HG02642 (cell line): ENCODE measurements around the gene IGFBPL1.
"Not testable (repeated sequence)": the region's sequence is repeated elsewhere in the genome, so short reads cannot be mapped to it uniquely, and the experiment has no call there.

ENCODE experiments used
- ATAC-seq: cut with Tn5 transposase; IDR thresholded peaks from one replicate; pipeline ENCODE4 v1.9.1; 2021; ENCODE audit warnings: mild to moderate bottlenecking; ENCODE audit not compliant: unreplicated experiment, poor library complexity

Gene IGFBPL1

GRCh38 chr9:38404314-38404713, 19.9 kb downstream of the IGFBPL1 start:
- ATAC-seq = no peak

GRCh38 chr9:38401994-38402393, 22.3 kb downstream of the IGFBPL1 start:
- ATAC-seq = no peak

- not testable (repeated sequence) for ATAC-seq
Observed at GRCh38 chr9:38399191-38399590, 25.1 kb downstream of the IGFBPL1 start.

GRCh38 chr9:38396371-38396671, 27.9 kb downstream of the IGFBPL1 start:
- no peak for ATAC-seq

GRCh38 chr9:38395653-38396370, 28.4 kb downstream of the IGFBPL1 start:
- ATAC-seq = no peak

- no peak for ATAC-seq
Observed at GRCh38 chr9:38394416-38394815, 29.8 kb downstream of the IGFBPL1 start.

GRCh38 chr9:38393128-38393796, 31.0 kb downstream of the IGFBPL1 start:
- no peak for ATAC-seq

- ATAC-seq = peak; percentile 99
Observed at GRCh38 chr9:38392235-38393127, 31.8 kb downstream of the IGFBPL1 start, which contains the start of gene ALDH1B1. Gene ALDH1B1 (plus strand): TSS chr9:38392702. CDS start chr9:38395749, 3,047 bp downstream.

GRCh38 chr9:38391278-38392118, 32.8 kb downstream of the IGFBPL1 start:
- ATAC-seq = no peak

GRCh38 chr9:38390851-38391250, 33.4 kb downstream of the IGFBPL1 start:
- ATAC-seq = no peak

- ATAC-seq = no peak
Observed at GRCh38 chr9:38390442-38390841, 33.8 kb downstream of the IGFBPL1 start.

GRCh38 chr9:38389313-38389712, 34.9 kb downstream of the IGFBPL1 start:
- ATAC-seq = no peak

GRCh38 chr9:38388283-38389223, 35.7 kb downstream of the IGFBPL1 start:
- no peak for ATAC-seq

GRCh38 chr9:38387751-38388150, 36.5 kb downstream of the IGFBPL1 start:
- ATAC-seq = no peak

GRCh38 chr9:38387066-38387465, 37.2 kb downstream of the IGFBPL1 start:
- no peak for ATAC-seq

- ATAC-seq = no peak
Observed at GRCh38 chr9:38386319-38386895, 37.8 kb downstream of the IGFBPL1 start.

- ATAC-seq = no peak
Observed at GRCh38 chr9:38385896-38386295, 38.4 kb downstream of the IGFBPL1 start.

- ATAC-seq = no peak
Observed at GRCh38 chr9:38384990-38385848, 39.0 kb downstream of the IGFBPL1 start.
